Measurements from ENCODE around the gene MBLAC1.

The MBLAC1 gene

DNA sequence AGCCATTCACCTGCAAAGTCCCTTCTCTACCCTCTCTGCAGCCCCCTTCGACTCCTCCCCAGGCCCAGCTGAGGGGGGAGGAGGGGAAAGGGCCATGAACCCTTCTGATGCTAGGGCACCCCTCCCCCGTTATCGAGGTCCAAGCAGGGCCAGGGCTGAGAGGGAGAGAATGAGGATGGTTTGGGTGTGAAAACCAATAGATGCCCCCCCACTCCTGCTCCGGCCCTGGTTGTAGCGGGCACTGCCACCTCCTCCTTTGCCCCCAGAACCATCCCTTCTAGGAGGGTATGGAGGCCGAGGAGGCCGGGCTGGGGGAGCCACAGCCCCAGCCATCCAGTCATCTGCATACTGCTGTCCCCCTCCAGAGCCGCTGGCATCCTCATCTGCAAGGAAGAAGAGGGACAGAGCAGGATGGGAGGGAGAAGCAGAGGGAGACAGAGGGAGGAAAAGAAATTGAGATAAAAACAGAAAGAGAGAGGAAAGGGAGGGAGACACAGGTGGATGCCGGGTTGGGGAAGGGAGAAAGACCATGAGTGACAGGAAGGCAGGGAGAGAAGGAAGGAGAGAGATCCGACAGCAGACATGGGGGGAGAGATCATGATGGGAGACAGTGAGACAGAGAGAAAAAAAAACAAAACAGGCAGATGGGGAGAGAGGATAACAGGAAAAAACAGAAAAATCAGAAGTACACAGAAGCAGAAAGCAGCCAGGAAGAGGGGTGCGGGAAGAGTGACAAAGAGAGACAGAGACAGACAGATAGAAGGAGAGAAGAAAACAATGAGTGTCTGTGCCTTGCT, 43.5 kb downstream of the MBLAC1 start:
- no peak overlapping the region for H3K4me3 ChIP-seq (ENCODE audit: low read depth, low read length)
- TF ChIP-seq, protein P1, sequence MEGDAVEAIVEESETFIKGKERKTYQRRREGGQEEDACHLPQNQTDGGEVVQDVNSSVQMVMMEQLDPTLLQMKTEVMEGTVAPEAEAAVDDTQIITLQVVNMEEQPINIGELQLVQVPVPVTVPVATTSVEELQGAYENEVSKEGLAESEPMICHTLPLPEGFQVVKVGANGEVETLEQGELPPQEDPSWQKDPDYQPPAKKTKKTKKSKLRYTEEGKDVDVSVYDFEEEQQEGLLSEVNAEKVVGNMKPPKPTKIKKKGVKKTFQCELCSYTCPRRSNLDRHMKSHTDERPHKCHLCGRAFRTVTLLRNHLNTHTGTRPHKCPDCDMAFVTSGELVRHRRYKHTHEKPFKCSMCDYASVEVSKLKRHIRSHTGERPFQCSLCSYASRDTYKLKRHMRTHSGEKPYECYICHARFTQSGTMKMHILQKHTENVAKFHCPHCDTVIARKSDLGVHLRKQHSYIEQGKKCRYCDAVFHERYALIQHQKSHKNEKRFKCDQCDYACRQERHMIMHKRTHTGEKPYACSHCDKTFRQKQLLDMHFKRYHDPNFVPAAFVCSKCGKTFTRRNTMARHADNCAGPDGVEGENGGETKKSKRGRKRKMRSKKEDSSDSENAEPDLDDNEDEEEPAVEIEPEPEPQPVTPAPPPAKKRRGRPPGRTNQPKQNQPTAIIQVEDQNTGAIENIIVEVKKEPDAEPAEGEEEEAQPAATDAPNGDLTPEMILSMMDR (IDR thresholded peaks at IDR 0.05; ENCODE audit: borderline replicate concordance, insufficient read depth, low read depth, low read length), result no peak

DNA sequence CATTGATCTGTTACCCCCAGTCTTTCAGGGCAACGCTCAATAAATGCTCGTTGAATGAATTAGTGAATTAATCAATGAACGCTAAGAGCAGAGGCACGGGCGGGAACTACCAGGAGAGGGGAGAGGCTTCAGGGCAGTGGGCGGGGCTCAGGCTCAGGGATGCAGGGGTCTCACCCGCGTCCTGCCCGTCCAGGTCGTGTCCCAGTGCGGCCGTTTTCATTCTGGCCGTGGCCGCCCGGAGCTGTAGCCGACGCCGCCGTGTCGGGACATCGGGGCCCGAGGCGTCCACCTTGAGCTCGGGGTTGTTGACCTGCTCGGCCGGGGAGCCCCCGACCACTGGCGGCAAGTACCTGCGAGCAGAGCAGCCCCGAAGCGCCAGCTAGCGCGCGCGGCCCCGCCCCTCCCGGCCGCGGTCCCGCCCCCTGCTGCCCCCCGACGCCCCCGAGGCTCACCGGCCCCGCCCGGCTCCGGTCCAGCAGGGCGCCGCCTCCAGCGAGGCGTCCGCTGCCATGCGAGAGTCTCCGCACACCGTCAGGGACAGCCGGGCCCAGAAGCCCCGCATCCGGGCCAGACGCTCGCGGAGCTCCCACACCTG, 44.4 kb downstream of the MBLAC1 start:
- H3K4me3 ChIP-seq (ENCODE audit: low read depth, low read length), result peak overlapping the region; percentile 43

DNA sequence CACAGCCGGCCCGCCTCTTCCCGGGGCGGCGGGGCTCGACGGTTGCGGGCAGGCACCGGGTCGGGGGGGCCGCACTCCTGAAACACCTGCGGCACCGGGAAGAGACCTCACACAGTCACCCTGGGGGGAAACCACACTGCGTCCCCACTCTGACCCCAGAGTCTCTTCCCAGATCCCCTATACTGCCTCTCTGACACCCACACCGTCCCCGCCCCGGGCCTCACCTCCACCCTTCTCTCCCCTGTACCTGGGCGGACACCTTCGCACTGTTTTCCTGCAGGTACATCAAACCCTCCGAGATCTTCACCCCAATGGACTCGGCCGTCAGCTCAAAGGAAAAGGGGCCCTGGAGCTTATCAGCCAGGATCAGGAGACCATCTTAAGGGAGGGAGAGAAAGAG, 45.1 kb downstream of the MBLAC1 start:
- TF ChIP-seq, protein P1 (IDR thresholded peaks at IDR 0.05; ENCODE audit: borderline replicate concordance, insufficient read depth, low read depth, low read length), result no peak
- H3K4me3 ChIP-seq (ENCODE audit: low read depth, low read length), result peak overlapping the region; percentile 10

More for the DNA sequence above, 44.4 kb downstream of the MBLAC1 start:
- TF ChIP-seq, protein P1 (IDR thresholded peaks at IDR 0.05; ENCODE audit: borderline replicate concordance, insufficient read depth, low read depth, low read length), result no peak

DNA sequence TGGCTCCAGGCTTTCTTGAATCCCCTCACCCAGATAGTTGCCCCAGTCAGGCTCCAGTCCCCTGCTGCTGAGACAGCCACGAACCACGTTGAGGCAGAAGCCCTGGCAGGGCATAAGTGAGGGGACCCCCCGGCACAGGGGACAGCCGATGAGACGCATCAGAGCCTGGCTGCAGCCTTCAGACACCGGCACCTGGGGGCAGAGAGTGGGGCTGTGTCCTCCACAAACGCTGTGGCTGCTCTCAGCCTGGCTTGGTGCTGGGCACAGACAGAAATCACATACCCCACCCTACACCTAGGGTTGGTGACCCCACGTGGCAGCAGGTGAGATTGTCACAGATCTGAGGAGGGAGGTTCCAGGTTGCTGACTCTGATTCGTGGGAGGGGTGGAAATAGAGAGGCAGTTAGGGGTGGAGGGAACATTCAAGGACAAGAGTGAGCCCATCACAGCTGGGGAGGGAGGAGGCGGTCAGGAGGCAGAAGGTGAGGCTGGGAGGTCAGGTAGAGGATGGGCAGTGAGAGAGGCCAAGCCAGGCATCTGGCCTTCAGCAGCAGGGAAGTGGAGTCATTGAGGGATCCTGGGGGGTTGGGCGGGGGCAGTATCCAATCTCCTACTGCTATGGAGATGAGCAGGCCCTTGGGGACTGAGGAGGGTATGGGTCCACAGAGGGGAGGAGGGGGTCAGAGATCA, 47.2 kb downstream of the MBLAC1 start:
- TF ChIP-seq, protein P1 (IDR thresholded peaks at IDR 0.05; ENCODE audit: borderline replicate concordance, insufficient read depth, low read depth, low read length), result no peak
- no peak overlapping the region for H3K4me3 ChIP-seq (ENCODE audit: low read depth, low read length)

DNA sequence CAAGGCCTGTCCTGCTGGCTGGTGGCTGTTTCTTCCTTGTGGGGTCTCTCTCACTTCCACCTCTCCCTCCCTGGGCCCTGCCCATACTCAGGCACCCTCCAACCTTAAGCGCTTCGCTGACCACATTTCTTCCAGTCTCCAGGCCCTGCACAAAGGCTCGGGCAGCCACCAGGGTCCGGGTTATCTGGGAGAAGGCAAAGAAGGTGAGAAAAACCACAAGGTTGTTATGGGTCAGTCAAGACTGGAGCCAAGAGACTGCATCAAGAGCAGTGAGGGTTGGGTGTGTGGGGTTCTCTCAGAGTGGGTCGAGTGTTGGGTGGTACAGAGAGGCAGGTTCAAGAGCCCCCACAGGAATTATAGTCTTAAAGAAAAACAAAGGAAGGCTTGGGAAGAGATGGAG, 47.8 kb downstream of the MBLAC1 start:
- TF ChIP-seq, protein P1 (IDR thresholded peaks at IDR 0.05; ENCODE audit: borderline replicate concordance, insufficient read depth, low read depth, low read length), result no peak
- H3K4me3 ChIP-seq (ENCODE audit: low read depth, low read length), result no peak overlapping the region

DNA sequence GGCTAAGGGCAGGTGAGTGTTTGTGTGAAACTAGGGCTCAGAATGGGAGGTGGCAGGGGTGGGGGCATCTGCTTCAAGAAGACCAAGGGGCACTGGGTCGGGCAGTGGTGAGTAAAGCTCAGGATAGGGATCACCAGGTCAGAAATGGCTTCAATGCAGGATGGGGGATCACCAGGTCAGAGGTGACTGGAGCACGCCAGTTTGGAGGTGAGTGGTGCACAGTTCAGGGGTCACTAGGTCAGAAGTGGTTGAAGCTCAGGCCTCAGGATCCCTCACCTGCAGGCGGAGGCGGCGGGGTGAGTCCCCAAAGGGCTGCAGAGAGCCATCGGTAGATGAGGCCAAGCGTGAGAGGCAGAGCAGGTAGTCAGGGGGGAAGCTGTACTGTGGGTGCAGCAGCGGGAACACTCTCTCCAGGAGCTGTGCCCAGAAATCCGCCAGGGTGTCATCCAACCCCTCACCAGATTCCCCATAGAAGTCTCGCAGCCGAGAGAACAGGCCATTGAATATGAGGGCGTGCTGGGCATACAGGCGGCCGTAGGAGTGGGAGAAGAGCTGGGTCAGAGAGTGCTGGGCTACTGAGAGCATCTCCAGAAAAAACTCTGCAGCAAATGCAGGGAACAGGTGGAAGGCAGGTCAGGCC, 48.6 kb downstream of the MBLAC1 start:
- TF ChIP-seq, protein P1 (IDR thresholded peaks at IDR 0.05; ENCODE audit: borderline replicate concordance, insufficient read depth, low read depth, low read length), result no peak
- H3K4me3 ChIP-seq (ENCODE audit: low read depth, low read length), result no peak overlapping the region
